SK-N-SH (cell line): Measurements from ENCODE around the gene RAB22A.

Source experiments
- CTCF ChIP-seq: fragments of 200-600 bp; sonication (generic); IDR thresholded peaks from 2 replicates; pipeline ENCODE4 v1.6.1; 2017; ENCODE audit warnings: antibody characterized with exemption, mild to moderate bottlenecking, moderate library complexity
- POLR2AphosphoS5 ChIP-seq: IDR thresholded peaks from 2 replicates; pipeline ENCODE4 v1.6.1; 2012; ENCODE audit warnings: low read depth, low read length
- USF2 ChIP-seq: fragments of 150-350 bp; IDR thresholded peaks from 2 replicates; pipeline ENCODE4 v1.6.1; 2017; ENCODE audit warnings: antibody characterized with exemption, low read length, low read depth, borderline replicate concordance
- YY1 ChIP-seq: IDR thresholded peaks from 2 replicates; pipeline ENCODE4 v1.4.0; 2012; ENCODE audit warnings: low read depth, mild to moderate bottlenecking

- TF ChIP-seq CTCF (no peak), USF2 (no peak), YY1 (no peak), POLR2AphosphoS5 (no peak)
These were observed 64.7 kb downstream of the RAB22A start for GRCh38 chr20:58374027-58374850.
